GM13976 (cell line): ENCODE data around the gene TGFBRAP1.

Source experiments
- DNase-seq: peaks from one replicate; pipeline ENCODE4 v3.0.0; 2012; ENCODE audit warnings: low spot score
- CTCF ChIP-seq: IDR thresholded peaks from 2 replicates; pipeline ENCODE4 v1.5.1; 2012; ENCODE audit warnings: borderline replicate concordance, mild to moderate bottlenecking; ENCODE audit not compliant: insufficient read depth; ENCODE audit errors: extremely low read depth, missing control alignments, control extremely low read depth
- in situ Hi-C: fragments of 300-500 bp; cut with MboI; formaldehyde crosslinking; loops from one replicate; pipeline ENCODE4 v1.12.0; 2022; ENCODE audit warnings: low sequenced_read_pairs, mixed read lengths, inconsistent platforms; ENCODE audit not compliant: unreplicated experiment

Gene TGFBRAP1

DNA sequence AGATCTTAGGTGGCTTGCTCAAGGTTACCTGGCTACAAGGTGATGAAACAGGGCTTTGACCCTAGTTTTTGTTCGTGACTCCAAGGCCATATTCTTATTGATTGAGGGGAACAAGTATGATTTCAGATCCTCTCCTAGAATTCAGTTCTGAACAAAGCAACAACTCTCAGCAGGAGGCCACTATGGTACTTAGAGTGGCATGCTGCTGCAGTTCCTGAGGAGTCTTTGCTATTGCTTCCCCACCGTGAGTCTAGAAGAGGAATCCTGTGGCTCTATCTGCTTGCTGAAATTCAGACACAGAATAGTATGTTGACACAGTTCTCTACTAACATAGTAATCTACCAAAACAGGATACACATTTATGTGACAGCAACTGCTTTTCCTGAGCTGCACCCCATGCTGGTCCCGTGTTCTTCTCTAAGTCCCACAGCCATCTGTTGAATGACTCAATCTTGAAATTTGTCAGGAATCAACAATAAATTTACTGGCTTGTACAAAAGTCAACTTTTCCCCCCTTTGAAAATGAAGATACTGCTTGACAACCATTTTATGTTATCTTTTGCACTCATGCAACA is 4.1 kb downstream of the TGFBRAP1 start:
- DNase-seq: no peak
- TF ChIP-seq CTCF: no peak
- in situ Hi-C loops: no loop called here

DNA sequence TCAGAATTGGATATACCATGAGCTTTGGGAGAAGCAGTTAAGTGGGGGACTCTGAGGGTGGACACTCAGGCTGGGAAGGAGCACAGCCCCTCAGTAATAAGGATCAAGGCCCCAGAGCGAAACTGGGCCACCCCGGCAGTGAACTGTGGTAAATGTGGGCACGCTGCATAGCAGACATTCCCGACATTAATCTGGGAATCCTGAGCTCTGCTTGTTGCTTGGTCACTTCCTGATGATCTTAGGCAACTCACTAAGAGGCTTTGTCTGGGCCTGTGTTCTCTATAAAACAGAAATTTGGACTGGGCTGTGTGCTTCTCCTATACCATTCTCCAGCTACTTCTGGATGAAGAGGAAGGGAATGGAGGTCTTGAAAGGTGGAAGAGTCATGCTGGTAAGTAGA is 4.8 kb downstream of the TGFBRAP1 start:
- no peak for TF ChIP-seq CTCF
- in situ Hi-C loops: no loop called here
- DNase-seq: no peak

DNA sequence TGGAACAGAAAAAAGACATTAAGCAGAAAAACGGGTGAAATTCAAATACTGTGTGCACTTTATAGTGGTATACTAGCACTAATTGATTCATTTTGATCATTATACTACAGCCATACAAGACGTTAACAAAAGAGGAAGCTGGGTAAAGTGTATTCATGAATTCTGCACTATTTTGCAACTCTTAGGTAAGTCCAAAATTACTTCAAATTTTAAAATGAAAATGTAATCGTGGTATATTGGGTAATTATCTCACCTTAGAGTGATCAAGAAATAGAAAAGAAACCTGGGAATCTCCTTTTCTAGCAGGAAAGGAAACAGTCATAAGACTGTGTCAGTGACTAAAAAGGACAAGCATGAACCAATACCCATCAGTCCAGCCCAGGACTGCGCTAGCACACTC is 5.4 kb downstream of the TGFBRAP1 start:
- in situ Hi-C loops: no loop called here
- TF ChIP-seq CTCF: no peak
- no peak for DNase-seq

GRCh38 chr2:105323111-105323510 is 6.4 kb downstream of the TGFBRAP1 start:
- DNase-seq: no peak
- TF ChIP-seq CTCF: no peak
- in situ Hi-C loops: no loop called here

DNA sequence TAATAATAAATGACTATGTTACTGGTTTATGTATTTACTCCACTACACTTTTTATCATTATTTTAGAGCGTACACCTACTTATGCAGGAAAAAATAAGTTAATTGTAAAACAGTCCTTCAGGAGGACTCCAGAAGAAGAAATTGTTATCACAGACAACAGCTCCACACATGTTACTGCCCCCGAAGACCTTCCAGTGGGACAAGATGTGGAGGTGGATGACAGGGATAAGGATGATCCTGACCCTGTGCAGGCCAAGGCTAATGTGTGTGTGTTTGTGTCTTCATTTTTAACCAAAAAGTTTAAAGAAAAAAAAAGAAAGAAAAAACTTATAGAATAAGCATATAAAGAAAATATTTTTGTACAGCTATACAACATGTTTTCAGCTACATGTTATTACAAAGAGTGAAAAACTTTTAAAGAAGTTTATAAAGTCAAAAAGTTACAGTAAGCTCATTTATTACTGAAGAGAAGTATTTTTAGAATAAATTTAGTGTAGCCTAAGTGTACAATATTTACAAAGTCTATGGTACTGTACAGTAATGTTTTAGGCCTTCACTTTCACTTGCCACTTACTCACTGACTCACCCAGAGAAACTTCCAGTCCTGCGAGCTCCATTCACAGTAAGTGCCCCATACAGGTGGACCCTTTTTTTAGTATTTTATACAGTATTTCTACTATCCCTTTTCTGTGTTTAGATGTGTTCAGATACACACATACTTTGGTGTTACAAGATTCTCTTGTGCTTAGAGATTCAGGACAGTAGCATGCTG is 7.5 kb downstream of the TGFBRAP1 start:
- no peak for DNase-seq
- in situ Hi-C loops: no loop called here
- no peak for TF ChIP-seq CTCF

GRCh38 chr2:105320651-105321215 is 8.8 kb downstream of the TGFBRAP1 start:
- no peak for DNase-seq
- no peak for TF ChIP-seq CTCF

More at GRCh38 chr2:105320651-105321215, 8.8 kb downstream of the TGFBRAP1 start:
- in situ Hi-C loops: no loop called here
